ENCODE measurements around the gene LACTB. TPM values are rescaled to one million over a fixed set of nuclear protein-coding genes. Genes with fewer than 3 reads are reported as not detected.

Gene LACTB
- polyA plus RNA-seq, 1 donor from 2014 or later, result 24.3 TPM

DNA sequence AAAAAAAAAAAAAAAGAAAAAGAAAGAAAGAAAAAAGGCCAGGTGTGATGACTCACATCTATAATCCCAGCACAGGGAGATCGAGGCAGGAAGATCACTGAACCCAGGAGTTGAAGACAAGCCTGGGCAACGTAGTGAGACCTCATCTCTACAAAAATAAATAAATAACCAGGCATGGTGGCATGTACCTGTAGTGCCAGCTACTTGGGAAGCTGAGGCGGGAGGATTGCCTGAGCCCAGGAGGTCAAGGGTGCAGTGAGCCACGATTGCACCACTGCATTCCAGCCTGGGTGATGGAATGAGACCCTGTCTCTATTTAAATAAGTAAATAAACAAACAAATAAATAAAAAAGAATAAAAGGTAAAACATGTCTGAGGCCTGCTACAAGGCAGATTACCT is 39.3 kb upstream of the LACTB start:
- TF ChIP-seq SMC3 (conservative IDR thresholded peaks at IDR 0.05; ENCODE audit: poor library complexity) (no peak), MXI1 (conservative IDR thresholded peaks at IDR 0.05; ENCODE audit: poor library complexity, severe bottlenecking) (no peak), REST (IDR thresholded peaks at IDR 0.05; ENCODE audit: borderline replicate concordance) (no peak), EP300 (conservative IDR thresholded peaks at IDR 0.05; ENCODE audit: poor library complexity, severe bottlenecking) (no peak), POLR2AphosphoS5 (IDR thresholded peaks at IDR 0.05) (no peak), TAF1 (IDR thresholded peaks at IDR 0.05; ENCODE audit: low read depth) (no peak), EZH2 (IDR thresholded peaks at IDR 0.05; ENCODE audit: borderline replicate concordance, insufficient read depth, low read length, poor library complexity, severe bottlenecking) (no peak), RAD21 (conservative IDR thresholded peaks at IDR 0.05) (no peak), CTCF (IDR thresholded peaks at IDR 0.05; ENCODE audit: poor library complexity, severe bottlenecking) (no peak)
- no peaks in the 10 kb centered on the region for H3F3A ChIP-seq (ENCODE audit: insufficient read depth, low read length, poor library complexity, severe bottlenecking)
- no peak overlapping the region for H2AFZ ChIP-seq (ENCODE audit: low read depth, low read length)
- H3K27me3 ChIP-seq (ENCODE audit: insufficient read depth, low read depth, low read length), result no peaks in the 10 kb centered on the region
- H3K9me3 ChIP-seq (ENCODE audit: low read length), result no peaks in the 10 kb centered on the region
- no peaks in the 10 kb centered on the region for H4K20me1 ChIP-seq (ENCODE audit: insufficient read depth)
- no peak overlapping the region for H3K4me2 ChIP-seq (ENCODE audit: low read length)
- H3K9me2 ChIP-seq (ENCODE audit: insufficient read depth, low read length), result no peaks in the 10 kb centered on the region
- H3K27ac ChIP-seq (ENCODE audit: low read length), result no peak overlapping the region
- H3K79me2 ChIP-seq (replicated peaks; ENCODE audit: insufficient read depth, low read length), result no peaks in the 10 kb centered on the region
- no peak overlapping the region for H3K4me3 ChIP-seq (ENCODE audit: low read length)
- H3K36me3 ChIP-seq (ENCODE audit: insufficient read depth, low read length), result no peaks in the 10 kb centered on the region
- H3K9ac ChIP-seq (ENCODE audit: low read length), result no peak overlapping the region

- Histone ChIP-seq H3K79me2 (replicated peaks; ENCODE audit: insufficient read depth, low read length) (no peaks in the 10 kb centered on the region), H3K36me3 (ENCODE audit: insufficient read depth, low read length) (no peaks in the 10 kb centered on the region), H4K20me1 (ENCODE audit: insufficient read depth) (no peaks in the 10 kb centered on the region), H3K9me2 (ENCODE audit: insufficient read depth, low read length) (no peaks in the 10 kb centered on the region), H3K4me2 (ENCODE audit: low read length) (no peak overlapping the region), H3K27ac (ENCODE audit: low read length) (no peak overlapping the region), H3K9me3 (ENCODE audit: low read length) (no peaks in the 10 kb centered on the region), H3F3A (ENCODE audit: insufficient read depth, low read length, poor library complexity, severe bottlenecking) (no peaks in the 10 kb centered on the region), H3K4me3 (ENCODE audit: low read length) (no peak overlapping the region), H2AFZ (ENCODE audit: low read depth, low read length) (no peak overlapping the region), H3K27me3 (ENCODE audit: insufficient read depth, low read depth, low read length) (no peaks in the 10 kb centered on the region), H3K9ac (ENCODE audit: low read length) (no peak overlapping the region)
- TF ChIP-seq RAD21 (conservative IDR thresholded peaks at IDR 0.05), result no peak
- TF ChIP-seq EZH2 (IDR thresholded peaks at IDR 0.05; ENCODE audit: borderline replicate concordance, insufficient read depth, low read length, poor library complexity, severe bottlenecking), result no peak
- no peak for TF ChIP-seq POLR2AphosphoS5 (IDR thresholded peaks at IDR 0.05)
- TF ChIP-seq REST (IDR thresholded peaks at IDR 0.05; ENCODE audit: borderline replicate concordance), result no peak
- no peak for TF ChIP-seq MXI1 (conservative IDR thresholded peaks at IDR 0.05; ENCODE audit: poor library complexity, severe bottlenecking)
- TF ChIP-seq SMC3 (conservative IDR thresholded peaks at IDR 0.05; ENCODE audit: poor library complexity), result no peak
- no peak for TF ChIP-seq CTCF (IDR thresholded peaks at IDR 0.05; ENCODE audit: poor library complexity, severe bottlenecking)
- no peak for TF ChIP-seq TAF1 (IDR thresholded peaks at IDR 0.05; ENCODE audit: low read depth)
- no peak for TF ChIP-seq EP300 (conservative IDR thresholded peaks at IDR 0.05; ENCODE audit: poor library complexity, severe bottlenecking)
Measured at GRCh38 chr15:63083044-63083443, 38.6 kb upstream of the LACTB start.
